ENCODE results near the gene LLGL2.

DNA sequence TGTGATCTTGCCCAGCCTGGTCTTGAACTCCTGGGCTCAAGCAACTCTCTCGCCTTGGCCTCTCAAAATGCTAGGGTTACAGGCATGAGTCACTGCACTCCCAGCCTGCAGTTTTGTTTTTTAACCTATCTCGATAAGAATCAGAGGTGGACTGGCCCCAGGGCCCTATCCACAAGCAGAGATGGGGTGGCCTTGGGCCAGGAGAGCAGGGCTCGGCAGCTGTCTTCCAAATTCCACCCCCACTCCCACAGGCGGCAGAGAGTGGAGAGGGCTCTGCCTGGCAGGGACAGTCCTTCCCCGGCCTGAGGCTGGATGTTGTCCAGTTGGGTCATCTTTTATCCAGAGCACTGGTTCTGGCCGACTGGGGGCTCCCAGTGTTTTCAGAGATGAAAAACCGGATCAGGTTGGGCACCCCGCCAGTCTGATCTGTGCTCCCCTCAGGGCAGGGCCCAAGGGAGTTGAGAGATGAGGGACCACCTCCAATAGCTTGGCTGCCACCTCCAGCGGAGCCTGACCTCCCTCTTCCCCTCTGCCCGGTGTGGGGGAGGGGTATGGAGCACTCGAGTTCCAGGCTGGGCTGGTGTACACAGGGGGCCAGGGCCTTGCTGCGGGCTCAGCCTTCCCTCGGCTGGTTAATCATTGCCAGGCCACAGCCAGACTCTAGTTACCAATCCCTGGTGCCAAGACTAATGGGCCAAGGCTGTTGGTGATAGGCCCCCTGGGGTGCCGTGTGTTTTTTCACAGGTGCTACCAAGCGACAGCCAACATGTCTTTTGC lies 31.8 kb downstream of the LLGL2 start:
- no peak for TF ChIP-seq EZH2 (IDR thresholded peaks at IDR 0.05; ENCODE audit: low read length)
- TF ChIP-seq, protein P1, sequence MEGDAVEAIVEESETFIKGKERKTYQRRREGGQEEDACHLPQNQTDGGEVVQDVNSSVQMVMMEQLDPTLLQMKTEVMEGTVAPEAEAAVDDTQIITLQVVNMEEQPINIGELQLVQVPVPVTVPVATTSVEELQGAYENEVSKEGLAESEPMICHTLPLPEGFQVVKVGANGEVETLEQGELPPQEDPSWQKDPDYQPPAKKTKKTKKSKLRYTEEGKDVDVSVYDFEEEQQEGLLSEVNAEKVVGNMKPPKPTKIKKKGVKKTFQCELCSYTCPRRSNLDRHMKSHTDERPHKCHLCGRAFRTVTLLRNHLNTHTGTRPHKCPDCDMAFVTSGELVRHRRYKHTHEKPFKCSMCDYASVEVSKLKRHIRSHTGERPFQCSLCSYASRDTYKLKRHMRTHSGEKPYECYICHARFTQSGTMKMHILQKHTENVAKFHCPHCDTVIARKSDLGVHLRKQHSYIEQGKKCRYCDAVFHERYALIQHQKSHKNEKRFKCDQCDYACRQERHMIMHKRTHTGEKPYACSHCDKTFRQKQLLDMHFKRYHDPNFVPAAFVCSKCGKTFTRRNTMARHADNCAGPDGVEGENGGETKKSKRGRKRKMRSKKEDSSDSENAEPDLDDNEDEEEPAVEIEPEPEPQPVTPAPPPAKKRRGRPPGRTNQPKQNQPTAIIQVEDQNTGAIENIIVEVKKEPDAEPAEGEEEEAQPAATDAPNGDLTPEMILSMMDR (optimal IDR thresholded peaks at IDR 0.05 in 1 of 3, IDR thresholded peaks at IDR 0.05 in 1 of 3, conservative IDR thresholded peaks at IDR 0.05 in 1 of 3; ENCODE audit: extremely low read depth in 1 of 3, insufficient read depth in 2 of 3, low read length in 3 of 3): no peak

Data from keratinocyte (primary cell).